22Rv1 (cell line): ENCODE measurements around the gene ARHGDIA.

Source experiments
- H3K27ac ChIP-seq: fragments of 450-650 bp; 2 replicates; pipeline ENCODE4 v1.5.1; 2017
- CTCF ChIP-seq: fragments of 450-650 bp; IDR thresholded peaks from 2 replicates; pipeline ENCODE4 v1.5.1; 2017; ENCODE audit warnings: mild to moderate bottlenecking
- ZFX ChIP-seq: fragments of 450-650 bp; IDR thresholded peaks from 2 replicates; pipeline ENCODE4 v1.6.1; 2017; ENCODE audit warnings: antibody characterized with exemption, borderline replicate concordance

The ARHGDIA gene

GRCh38 chr17:81859906-81860755 is 11.0 kb downstream of the ARHGDIA start, which contains the start of gene P4HB:
TSS of gene P4HB (minus strand) at chr17:81860535. CDS start at chr17:81860471, 64 bp downstream.
- TF ChIP-seq CTCF (no peak; the same call in 1 of the 2 replicates), ZFX (no peak)
- H3K27ac ChIP-seq = peak within 1 kb of the TSS; percentile 99

- no peak for TF ChIP-seq ZFX
- no peak for TF ChIP-seq CTCF
These were observed 11.9 kb downstream of the ARHGDIA start for GRCh38 chr17:81858967-81859905.

GRCh38 chr17:81858170-81858966 is 12.8 kb downstream of the ARHGDIA start:
- TF ChIP-seq CTCF = no peak
- TF ChIP-seq ZFX = no peak
- H3K27ac ChIP-seq = peak overlapping the region; percentile 99; the same call in 1 of the 2 replicates

More at GRCh38 chr17:81858967-81859905, 11.9 kb downstream of the ARHGDIA start:
- H3K27ac ChIP-seq = peak overlapping the region; percentile 99

GRCh38 chr17:81854974-81855774 is 16.0 kb downstream of the ARHGDIA start:
- TF ChIP-seq ZFX = no peak
- no peak for TF ChIP-seq CTCF
- H3K27ac ChIP-seq = no peak overlapping the region

DNA sequence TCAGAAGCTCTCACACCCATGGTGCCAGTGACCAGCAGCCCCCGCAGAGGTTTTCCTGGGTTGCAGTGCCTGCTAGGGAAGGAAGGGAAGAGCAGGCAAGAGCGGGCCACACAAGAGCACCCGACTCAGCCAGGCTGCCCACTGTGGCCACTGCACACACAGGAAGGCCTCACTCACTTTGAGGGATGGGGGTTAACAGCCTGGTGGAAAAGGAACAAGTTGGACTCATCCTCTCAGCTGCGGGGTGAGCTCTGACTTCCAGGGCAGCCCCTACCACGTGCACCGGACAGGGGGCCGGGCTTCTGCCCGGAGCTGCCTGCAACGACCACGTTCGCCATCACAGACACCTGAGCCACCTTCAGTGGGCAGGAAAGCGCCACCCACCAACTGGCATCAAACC is 18.9 kb downstream of the ARHGDIA start:
- TF ChIP-seq CTCF = no peak
- TF ChIP-seq ZFX = no peak
- H3K27ac ChIP-seq = no peak overlapping the region

DNA sequence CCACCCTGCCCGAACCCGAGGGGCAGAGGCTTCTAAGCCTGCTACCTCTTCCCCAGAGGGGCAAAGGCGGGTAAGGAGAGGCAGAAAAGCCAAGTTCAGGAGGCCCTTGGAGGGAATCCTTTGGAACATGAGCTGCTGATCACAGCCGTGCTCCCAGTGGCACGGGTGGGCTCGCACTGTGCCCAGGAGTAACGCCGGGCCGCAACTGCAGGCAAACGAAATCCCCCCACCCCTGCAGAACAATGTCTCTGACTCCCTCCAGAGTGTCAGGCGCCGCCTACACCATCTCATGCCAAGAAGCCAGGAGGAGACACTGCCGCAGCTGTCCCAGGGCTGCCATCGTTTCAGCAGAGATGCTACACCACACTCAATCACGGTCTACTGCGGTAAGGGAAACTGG is 19.7 kb downstream of the ARHGDIA start:
- no peak overlapping the region for H3K27ac ChIP-seq
- TF ChIP-seq CTCF (no peak), ZFX (no peak)
